GM21576 (cell line): ENCODE data around the gene MTHFD1.
A peak's percentile ranks its signal among the peaks of the same experiment; 100 is the strongest.

ENCODE experiments used
- ATAC-seq: cut with Tn5 transposase; IDR thresholded peaks from one replicate; pipeline ENCODE4 v1.9.1; 2021; ENCODE audit warnings: mild to moderate bottlenecking, moderate library complexity; ENCODE audit not compliant: unreplicated experiment

The MTHFD1 gene

DNA sequence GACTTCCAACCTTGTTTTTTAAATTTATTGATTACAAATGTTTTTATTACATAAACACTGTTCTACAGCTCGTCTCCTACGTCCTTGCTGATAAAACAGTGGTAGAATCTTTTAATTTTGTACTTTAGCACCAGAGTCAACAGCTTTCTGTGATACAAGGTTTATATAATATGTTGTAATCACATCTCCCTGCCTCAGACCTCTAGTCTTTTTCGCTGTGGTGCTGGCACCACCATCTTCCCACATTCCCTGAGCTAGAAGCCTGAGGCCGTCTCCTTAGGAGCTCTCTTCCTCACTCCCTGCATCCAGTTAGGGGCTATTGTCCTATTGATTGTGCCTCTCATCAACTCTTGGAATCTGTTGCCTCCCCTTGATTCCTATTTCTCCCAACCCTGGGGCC, 17.1 kb downstream of the MTHFD1 start:
- ATAC-seq = no peak

- ATAC-seq = peak; percentile 42
Observed at GRCh38 chr14:64407329-64407728, 19.2 kb downstream of the MTHFD1 start.

GRCh38 chr14:64409126-64409920, 21.2 kb downstream of the MTHFD1 start:
- ATAC-seq = no peak

GRCh38 chr14:64410084-64410774, 22.1 kb downstream of the MTHFD1 start:
- ATAC-seq = no peak

- no peak for ATAC-seq
Observed at GRCh38 chr14:64411001-64411400, 22.8 kb downstream of the MTHFD1 start.

DNA sequence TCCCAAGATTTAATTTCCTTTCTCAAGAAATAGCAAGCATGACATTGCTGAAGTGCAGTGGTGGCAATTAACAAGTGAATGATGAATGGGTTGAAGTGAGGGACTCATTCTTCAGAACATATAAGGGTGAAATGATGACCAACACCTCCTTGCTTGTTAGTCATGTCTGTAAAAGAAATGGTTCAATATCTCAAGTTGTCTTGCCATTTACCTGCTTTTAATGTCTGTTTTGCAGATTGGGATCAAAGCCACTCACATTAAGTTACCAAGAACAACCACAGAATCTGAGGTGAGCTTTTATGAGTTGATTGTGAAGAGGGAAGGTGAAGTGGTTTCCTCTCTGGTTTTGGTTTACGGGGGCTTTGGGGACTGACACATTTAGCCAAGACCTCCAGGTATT, 24.1 kb downstream of the MTHFD1 start:
- no peak for ATAC-seq

DNA sequence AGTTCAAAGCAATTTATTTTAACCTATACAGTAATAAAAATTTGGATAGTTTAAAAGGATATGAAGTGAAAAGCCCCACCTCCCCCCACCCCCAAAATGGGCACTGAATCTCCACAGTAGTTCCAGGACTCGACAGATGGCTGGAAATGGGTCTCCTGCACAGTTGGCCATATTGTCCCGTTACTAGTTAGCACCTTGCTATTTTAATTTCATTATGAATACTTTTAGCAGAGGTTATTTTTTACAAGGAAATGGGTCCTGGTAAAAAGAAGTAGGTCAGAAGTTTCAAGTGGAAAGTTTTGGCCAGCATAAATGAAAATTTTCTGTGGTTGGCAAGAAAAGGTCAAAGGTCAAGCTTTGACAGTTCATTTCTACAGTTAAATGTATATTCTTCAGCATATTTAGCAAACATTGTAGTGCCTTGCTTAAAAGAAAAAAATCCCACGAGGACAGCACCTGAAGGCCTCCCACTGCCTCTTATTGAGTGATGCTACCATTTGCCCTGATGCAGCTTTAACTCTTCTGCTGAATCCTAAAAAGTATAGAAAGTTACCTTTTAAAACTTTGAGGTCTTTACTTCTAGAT, 28.3 kb downstream of the MTHFD1 start:
- ATAC-seq = no peak

- no peak for ATAC-seq
Observed at GRCh38 chr14:64417055-64417770, 29.1 kb downstream of the MTHFD1 start.

DNA sequence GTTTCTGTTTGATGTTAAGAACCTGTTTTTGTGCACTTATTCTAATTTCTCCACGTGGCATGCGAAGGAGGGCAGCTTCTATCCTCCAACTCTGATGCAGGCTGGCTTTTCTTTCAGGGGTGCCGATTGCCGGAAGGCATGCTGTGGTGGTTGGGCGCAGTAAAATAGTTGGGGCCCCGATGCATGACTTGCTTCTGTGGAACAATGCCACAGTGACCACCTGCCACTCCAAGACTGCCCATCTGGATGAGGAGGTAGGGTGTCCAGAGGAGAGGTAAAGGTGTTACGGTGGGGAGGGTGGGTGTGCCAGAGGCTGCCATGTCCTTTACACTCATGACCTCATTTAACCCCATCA, 29.6 kb downstream of the MTHFD1 start:
- no peak for ATAC-seq

DNA sequence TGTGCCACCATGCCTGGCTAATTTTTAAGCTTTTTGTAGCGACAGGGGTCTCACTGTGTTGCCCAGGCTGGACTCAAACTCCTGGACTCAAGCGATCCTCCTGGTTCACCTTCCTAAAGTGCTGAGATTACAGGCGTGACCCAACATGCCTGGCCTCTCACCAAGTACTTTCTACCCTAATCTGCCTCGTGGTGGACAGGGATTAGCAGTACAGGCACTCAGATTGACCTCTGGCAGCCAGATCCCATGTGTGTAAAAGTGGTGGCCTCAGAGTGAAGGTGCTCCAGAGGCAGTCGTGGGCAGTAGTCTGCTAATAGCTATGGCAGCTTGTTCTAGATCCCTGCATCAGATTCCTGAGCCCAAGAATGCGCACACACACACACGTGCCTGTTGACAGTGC, 30.9 kb downstream of the MTHFD1 start:
- no peak for ATAC-seq

DNA sequence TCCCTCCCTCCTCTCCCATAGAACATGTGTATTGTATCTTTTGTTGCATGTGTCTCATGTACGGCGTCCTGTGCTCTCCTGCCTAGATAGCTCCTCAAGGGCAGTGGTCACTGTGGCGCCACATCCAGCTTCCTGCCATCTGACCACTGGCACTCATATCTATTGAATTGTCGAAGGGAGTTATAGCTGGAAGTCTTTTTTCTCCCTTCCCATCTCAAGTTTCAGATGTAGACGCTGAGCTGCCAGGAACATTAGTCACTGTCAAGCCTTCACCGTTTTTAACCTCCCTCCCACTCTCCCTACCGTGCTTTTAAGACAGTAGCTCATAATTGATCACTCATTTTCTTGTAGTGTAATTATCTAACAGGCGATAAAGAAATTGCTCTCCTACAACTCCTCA, 33.0 kb downstream of the MTHFD1 start:
- no peak for ATAC-seq

DNA sequence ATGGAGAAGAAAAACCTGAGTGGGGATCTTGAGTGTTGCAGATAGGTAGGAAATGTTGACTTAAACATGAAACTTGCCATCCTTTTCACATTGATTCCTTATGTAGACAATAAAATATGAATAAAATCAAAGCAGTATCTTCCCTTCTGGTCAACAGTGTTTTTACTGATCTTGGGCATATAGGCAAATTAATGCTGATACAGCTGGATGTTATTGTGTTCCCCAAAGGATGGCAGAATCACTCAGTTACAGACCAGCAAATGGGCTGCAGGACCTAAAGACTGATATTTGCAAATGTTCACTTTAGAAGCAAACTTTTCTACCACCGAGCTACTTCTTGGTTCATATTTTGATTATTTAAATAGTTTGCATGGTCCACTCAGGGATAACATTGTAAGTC, 33.9 kb downstream of the MTHFD1 start:
- ATAC-seq = no peak

DNA sequence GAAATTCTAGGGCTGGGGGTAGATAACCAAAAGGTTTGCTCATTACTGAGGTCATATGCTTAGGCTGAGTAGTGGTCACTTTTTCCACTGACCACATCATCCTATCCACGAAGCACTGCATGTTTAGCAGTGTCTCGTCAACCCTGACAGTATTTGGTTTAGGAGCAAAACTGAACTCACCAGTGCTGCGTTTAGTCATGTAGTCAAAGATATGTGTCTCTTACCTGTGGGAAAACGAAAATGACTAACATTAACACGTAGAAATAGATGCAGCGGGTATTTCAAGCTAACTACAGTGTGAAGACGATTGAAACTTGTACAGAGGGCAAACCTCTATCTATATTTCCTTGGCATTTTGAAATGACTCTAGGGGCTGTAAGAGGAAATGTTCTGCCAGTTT, 34.6 kb downstream of the MTHFD1 start:
- ATAC-seq = no peak

DNA sequence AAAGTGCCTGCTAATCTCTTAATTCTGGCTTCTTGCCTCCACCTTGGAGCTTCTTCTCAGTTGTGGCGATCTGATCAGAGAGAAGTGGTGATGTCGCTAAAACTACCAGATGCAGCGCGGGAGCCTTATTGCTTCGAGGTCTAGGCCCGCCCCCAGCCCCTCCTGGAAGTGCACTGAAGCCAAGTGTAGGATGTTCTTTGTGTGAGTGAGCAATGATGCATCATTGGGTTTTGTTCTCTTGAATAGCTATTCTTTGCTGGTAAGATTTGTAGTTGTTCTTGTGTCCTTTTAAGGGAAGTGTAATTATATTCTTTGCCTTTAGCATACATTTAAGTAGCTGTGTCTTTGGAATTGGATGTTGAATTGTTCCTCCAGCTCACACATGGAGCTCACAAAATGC, 35.8 kb downstream of the MTHFD1 start:
- ATAC-seq = no peak

GRCh38 chr14:64434528-64434927, 46.4 kb downstream of the MTHFD1 start:
- ATAC-seq = no peak

GRCh38 chr14:64438181-64438841, 50.2 kb downstream of the MTHFD1 start:
- ATAC-seq = no peak

DNA sequence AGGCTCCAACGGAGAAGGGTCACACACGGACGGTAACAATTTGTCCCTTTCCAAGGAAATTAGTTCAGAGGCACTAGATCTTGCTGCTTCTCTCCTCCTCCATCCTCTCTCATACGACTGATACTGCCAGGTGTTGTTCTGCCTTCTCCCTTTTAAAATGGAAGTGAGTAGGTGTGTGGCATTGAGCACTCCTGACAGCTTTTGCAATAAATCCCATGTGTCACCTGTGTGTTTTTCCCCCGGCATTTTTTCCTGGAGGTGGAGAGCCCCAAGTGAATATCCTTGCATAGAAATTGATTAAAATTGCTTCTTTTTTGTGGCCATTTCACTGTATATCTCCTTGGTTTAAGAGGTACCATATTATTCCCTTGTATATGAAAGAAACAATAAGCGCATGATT, 51.0 kb downstream of the MTHFD1 start:
- no peak for ATAC-seq

DNA sequence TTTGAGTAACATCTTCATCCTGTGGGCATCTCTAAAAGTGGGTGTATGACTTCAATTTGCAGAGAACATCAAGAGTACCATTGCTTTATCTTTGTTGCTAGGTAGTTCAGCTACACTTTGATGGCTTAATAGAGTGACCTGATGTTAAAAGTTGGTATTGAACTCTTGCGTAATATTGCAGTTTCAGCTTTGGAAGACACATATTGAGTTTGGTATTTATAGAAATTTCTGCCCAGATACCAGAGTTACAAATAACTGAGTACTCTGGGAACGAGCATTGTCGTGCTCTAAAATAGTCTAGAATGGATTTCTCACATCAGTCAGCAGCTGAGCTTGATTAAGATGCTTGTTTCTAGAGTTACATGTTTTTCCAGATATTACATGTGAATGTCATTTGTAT, 52.3 kb downstream of the MTHFD1 start:
- no peak for ATAC-seq

DNA sequence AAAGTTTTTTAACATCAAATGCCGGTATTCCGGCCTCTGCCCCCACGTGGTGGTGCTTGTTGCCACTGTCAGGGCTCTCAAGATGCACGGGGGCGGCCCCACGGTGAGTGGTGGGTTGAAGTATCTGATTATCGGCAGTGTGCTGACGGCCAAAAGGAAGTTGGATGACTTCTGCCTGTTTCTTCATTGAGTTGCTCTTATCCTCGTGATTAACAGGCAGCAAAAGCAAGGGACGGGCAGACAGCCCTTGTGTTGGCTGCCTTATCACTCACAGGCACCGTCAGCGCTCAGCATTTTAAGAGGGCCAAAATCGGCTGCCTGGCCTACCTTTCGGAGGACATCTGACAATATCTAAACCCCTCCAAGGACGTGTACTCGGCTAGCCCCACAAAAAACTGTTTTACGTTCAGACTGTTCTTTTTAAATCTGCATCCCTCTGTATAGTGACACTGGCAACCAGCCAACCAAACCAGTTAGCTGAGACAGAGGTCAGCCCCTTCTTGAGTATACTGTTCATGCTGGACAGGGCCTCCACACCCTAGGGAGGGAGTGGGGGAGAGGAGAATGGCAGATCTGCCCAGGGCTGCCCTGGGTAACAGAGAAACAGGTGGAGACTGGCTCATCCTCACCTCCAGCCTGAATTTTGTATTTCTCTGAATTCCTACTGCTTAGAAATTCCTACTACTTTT, 54.3 kb downstream of the MTHFD1 start:
- no peak for ATAC-seq

DNA sequence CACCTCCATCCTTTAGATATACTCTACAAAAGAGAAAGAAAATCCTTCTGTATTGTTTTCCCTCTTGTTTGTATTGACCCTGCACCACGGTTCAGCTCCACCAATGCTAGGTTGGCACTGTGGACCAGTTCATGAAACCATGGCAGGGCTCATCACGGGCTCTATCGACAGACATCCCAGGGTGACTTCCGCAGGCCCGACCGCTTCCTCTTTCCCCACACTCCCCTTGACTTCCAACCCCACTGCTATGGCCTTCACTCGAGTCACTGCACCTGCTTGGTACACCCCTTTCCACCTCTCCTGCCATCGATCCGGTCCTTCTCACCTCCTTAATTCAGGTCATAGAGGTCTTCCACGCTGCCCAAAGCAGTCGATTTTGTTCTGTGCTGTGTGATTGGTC, 56.0 kb downstream of the MTHFD1 start:
- no peak for ATAC-seq
